ENCODE measurements around the gene PIGV.
"Not testable (repeated sequence)": the region's sequence is repeated elsewhere in the genome, so short reads cannot be mapped to it uniquely, and the experiment has no call there.

PIGV gene

GRCh38 chr1:26838474-26839338 lies 51.0 kb downstream of the PIGV start:
- peak; percentile 44 for DNase-seq

GRCh38 chr1:26839339-26839722 lies 51.6 kb downstream of the PIGV start:
- DNase-seq, result no peak

GRCh38 chr1:26839779-26840178 lies 52.0 kb downstream of the PIGV start:
- no peak for DNase-seq

GRCh38 chr1:26844424-26845196 lies 56.9 kb downstream of the PIGV start:
- no peak for DNase-seq

GRCh38 chr1:26847826-26848225 lies 60.1 kb downstream of the PIGV start:
- DNase-seq, result not testable (repeated sequence)
